Hypothalamus (tissue), 51 donors: ENCODE results near the gene ELOVL7.
"Not testable (repeated sequence)": the region's sequence is repeated elsewhere in the genome, so short reads cannot be mapped to it uniquely, and the experiment has no call there.

ENCODE experiments used
- DNase-seq, 51 donors: peaks; one replicate each; lab custom pipeline; 2025; lab: John Stamatoyannopoulos, UW

ELOVL7 gene

DNA sequence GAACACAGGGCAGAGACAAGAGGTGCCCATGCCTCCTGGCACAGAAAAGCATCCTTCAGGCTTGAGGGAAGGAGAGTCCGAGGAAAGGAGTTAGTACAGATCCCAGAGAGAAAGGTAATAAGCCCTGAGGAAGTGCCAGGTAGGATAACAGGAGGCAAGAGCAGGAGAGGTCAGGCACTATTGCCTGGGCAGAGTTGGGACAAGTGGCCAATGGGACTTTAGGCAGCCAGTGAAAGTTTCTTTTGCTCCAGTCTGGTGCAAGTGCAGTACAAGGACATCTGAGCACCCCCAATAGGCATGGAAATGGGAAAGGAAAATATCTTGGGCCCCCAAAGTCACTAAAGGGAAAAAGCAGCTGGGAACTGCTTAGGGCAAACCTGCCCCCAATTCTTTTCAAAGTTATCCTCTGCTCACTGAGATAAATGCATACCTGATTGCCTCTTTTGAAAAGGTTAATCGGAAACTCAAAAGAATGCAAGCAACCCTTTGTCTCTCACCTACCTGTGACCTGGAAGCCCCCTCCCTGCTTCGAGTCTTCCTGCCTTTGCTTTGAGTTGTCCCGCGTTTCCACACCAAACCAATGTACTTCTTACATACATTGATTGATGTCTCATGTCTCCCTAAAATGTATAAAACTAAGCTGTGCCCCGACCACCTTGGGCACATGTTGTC is 46.5 kb downstream of the ELOVL7 start:
- DNase-seq: no peak

- DNase-seq: not testable (repeated sequence)
Observed at GRCh38 chr5:60795424-60795950, 48.6 kb downstream of the ELOVL7 start.

GRCh38 chr5:60794691-60795090 is 49.4 kb downstream of the ELOVL7 start:
- DNase-seq: no peak

DNA sequence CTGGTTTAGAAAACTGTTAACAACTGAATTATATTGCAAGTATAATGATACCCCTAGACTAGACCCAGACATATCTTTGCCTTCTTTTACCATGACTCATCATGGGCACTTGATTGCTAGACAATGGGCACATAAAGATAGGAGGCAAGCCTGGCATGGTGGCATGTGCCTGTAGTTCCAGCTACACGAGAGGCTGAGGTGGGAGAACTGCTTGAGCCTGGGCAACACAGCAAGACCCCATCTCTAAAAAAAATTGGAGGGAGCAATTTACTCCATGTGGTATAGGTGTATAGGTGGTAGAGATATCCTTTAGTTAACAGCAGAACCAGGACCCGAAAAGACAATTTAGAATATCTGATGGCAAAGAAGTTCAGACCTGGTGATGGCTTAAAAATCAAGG is 51.6 kb downstream of the ELOVL7 start:
- DNase-seq: no peak

DNA sequence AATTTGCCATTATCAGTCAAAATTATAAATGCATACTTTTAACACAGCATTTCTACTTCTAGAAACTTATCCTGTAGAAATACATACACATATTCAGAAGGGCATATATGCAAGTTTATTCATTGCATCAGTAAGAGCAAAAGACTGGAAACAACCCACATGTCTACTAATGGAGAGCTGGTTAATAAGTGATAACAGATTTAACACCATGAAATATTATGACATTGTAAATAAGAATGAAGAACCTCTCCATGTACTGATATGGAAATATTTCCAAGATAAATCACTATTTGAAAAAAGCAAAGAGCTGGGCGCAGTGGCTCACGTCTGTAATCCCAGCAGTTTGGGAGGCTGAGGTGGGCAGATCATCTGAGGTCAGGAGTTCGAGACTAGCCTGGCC is 54.5 kb downstream of the ELOVL7 start:
- no peak for DNase-seq

GRCh38 chr5:60788863-60789513 is 55.1 kb downstream of the ELOVL7 start:
- no peak for DNase-seq

GRCh38 chr5:60779466-60779865 is 64.6 kb downstream of the ELOVL7 start:
- DNase-seq: peak in 2 of 51 donors; percentile 2 to 8

DNA sequence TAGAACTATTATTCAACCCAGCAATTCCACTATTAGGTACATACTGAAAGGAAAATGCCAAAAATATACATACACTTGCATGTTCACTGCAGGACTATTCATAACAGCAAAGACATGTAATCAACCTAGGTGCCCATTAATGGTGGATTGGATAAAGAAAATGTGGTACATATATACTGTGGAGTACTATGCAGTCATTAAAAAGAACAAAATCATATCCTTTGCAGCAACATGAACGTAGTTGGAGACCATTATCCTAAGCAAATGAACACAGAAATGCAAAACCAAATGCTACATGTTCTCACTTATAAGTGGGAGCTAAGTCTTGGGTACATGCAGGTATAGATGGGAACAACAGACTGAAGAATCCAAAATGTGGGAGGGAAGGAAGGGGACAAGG is 67.7 kb downstream of the ELOVL7 start:
- no peak for DNase-seq

DNA sequence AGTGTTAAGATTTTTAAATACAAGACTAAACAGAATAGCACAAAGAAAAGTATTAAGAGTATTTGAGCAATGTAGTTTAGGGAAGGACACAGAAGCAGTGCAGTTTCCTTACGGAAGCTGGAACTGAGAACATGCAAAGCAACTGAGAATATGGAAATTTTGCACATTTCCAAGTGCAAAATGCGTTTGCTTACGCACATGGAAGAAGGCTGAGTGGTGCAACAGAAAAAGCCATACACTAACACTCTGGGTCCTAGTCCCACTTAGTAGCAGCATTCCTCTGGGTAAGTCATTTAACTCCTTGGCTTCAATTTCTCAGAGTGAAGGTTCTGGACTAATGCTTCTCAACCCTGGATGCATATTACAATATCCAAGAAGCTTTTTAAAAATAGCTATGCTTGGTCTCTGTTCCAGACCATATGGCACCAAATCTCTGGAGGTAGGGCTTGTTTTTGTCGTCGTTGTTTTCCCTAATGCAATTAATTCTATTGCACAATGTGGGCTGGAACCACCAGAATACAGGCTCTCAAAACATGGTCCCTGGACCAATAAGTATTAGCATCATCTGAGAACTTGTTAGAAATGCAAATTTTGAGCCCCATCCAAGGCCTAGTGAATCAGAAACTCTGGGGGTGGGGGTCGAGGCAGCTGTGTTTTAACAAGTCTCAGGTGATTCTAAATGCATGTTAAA is 78.9 kb downstream of the ELOVL7 start:
- DNase-seq: no peak

DNA sequence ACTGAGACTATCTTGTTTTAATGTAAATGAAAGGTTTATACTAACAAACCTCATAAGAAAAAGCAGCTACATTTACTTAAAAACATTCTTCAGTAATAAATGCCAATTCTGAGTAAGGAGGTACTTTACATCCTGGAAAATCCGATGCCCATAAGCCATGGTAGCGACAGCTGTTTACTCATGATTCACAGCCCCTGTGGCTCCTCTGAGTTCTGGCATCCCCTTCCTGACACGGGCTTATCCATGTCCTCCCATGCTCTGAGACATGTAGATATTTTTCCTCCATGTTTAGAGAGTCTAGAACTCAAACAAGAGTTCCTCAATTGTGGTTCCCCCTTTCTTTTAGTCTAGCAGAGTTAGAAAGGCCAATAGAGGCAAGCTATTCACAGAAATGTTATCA is 81.0 kb downstream of the ELOVL7 start:
- no peak for DNase-seq

DNA sequence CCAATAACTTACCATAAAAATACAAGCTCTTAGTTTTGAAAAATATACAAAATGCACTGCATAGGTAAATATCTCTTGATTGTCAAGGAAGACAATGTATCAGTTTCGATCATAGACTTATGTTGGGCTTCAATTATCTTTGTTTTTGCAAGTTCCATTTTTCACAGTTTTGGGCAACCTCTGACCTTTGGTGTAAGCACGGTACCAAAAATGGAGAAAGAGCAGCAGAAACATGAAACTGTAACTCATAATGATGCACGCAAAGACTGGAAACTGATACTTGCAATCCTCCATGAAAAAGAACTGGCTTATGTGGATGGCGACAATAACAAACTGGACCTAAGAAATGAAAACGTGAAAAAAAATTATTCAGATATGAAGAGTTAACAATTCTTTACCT is 89.6 kb downstream of the ELOVL7 start:
- DNase-seq: no peak

DNA sequence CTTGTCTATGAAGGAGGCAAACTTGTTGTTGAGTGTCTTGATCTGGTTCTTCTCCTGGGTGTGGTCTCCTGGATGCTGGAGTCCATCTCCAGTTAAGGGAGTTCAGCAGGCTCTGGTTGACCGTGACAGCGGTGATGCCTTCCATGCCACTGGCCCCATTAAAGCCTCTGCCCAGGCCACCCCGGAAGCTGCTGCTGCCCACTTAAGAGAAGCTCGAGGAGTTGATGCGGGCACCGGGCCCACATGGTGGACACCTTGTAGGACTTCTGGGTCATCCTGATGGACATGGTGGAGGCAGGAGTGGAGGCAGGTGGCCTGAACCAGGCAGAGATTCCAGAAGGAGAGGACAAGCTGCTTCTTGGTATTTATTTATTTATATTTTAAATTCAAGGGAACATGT is 99.4 kb downstream of the ELOVL7 start:
- no peak for DNase-seq

GRCh38 chr5:60743511-60744314 is 100.4 kb downstream of the ELOVL7 start:
- DNase-seq: no peak

- no peak for DNase-seq
Observed at GRCh38 chr5:60740322-60740721, 103.7 kb downstream of the ELOVL7 start.

- no peak for DNase-seq
Observed at GRCh38 chr5:60738933-60739332, 105.1 kb downstream of the ELOVL7 start.

DNA sequence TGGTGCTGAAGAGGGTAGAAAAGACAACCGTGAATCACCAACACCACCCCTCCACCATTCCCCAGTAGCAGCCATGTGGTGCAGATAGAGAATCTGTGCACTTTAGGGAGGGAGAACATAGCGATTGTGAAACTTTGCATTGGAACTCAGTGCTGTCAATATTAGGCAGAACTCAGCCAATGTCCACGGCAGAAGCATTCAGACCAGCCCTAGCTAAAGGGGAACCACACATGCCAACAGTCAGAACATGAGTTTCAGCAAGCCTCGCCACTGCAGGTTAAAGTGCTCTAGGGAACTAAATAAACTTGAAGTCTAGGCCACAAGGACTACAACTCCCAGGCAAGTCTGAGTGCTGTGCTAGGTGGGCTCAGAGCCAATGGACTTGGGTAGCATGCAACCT is 105.6 kb downstream of the ELOVL7 start:
- no peak for DNase-seq

DNA sequence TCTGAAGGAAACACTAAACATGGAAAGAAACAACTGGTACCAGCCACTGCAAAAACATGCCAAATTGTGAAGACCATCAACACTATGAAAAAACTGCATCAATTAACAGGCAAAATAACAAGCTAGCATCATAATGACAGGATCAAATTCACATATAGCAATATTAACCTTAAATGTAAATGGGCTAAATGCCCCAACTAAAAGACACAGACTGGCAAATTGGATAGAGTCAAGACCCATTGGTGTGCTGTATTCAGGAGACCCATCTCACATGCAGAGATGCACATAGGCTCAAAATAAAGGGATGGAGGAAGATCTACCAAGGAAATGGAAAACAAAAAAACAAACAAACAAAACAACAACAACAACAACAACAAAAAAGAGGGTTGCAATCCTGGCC is 113.2 kb downstream of the ELOVL7 start:
- DNase-seq: not testable (repeated sequence)

GRCh38 chr5:60727033-60727679 is 116.9 kb downstream of the ELOVL7 start:
- DNase-seq: no peak

DNA sequence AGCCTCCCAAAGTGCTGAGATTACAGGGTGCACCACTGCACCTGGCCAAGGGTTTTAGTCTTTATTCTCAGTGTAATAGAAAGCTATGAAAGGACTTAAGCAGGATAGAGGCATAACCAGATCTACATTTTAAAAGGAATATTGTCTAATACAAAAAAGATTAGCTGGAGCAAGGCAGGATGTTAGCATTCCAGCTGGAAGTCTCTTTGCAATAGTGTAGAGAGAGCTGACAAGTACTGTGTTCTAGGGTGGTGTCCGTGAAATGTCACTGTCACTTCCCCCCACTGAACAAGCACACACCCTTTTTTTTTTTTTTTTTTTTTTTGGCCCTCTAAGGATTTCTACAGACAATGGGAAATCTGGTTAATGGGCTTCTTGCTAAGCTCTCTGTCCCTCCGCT is 119.9 kb downstream of the ELOVL7 start:
- DNase-seq: no peak

DNA sequence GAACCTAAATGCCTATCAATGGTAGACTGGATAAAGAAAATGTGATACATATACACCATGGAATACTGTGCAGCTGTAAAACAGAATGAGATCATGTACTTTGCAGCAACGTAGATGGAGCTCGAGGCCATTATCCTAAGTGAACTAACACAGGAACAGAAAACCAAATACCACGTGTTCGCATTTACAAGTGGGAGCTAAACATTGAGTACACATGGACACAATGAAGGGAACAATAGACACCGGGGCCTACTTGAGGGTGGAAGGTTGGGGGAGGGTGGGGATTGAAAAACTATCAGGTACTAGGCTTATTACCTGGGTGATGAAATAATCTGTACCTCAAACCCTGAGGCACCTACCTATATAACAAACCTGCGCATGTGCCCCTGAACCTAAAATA is 121.7 kb downstream of the ELOVL7 start:
- DNase-seq: no peak
